Astrocyte (in vitro differentiated cells and primary cell): Measurements from ENCODE around the gene INHBB. TPM values are rescaled to one million over a fixed set of nuclear protein-coding genes. Genes with fewer than 3 reads are reported as not detected.
A peak's percentile ranks its signal among the peaks of the same experiment; 100 is the strongest.
"Not testable (repeated sequence)": the region's sequence is repeated elsewhere in the genome, so short reads cannot be mapped to it uniquely, and the experiment has no call there.

Experiments
- DNase-seq: peaks from one replicate; pipeline ENCODE4 v3.0.0-alpha.2; 2010; ENCODE audit warnings: low read depth
- FAIRE-seq: peaks from 2 replicates; lab custom pipeline; 2011; peaks lifted over from hg19 to GRCh38; lab: Jason Lieb, UNC
- H2AFZ ChIP-seq: 2 replicates; pipeline ENCODE4 v1.6.0; 2012; ENCODE audit warnings: low read depth, low read length, inconsistent platforms
- H3K27ac ChIP-seq: 2 replicates; pipeline ENCODE4 v1.5.1; 2011; ENCODE audit warnings: low read depth, low read length, inconsistent platforms
- H3K27me3 ChIP-seq: 2 replicates; pipeline ENCODE4 v1.6.0; 2011; ENCODE audit warnings: low read length, inconsistent platforms; ENCODE audit not compliant: insufficient read depth
- H3K36me3 ChIP-seq: 2 replicates; pipeline ENCODE4 v1.5.1; 2011; ENCODE audit warnings: low read length, inconsistent platforms; ENCODE audit not compliant: insufficient read depth
- H3K4me1 ChIP-seq: 2 replicates; pipeline ENCODE4 v1.5.1; 2011; ENCODE audit warnings: low read length, inconsistent platforms; ENCODE audit not compliant: insufficient read depth
- H3K4me2 ChIP-seq: 2 replicates; pipeline ENCODE4 v1.6.0; 2012; ENCODE audit warnings: low read length, inconsistent platforms
- H3K4me3 ChIP-seq: 2 replicates; pipeline ENCODE4 v1.5.1; 2011; ENCODE audit warnings: low read depth, mild to moderate bottlenecking, low read length, inconsistent platforms; ENCODE audit not compliant: insufficient read depth
- H3K79me2 ChIP-seq: 2 replicates; pipeline ENCODE4 v1.6.0; 2012; ENCODE audit warnings: mild to moderate bottlenecking, low read length, inconsistent platforms; ENCODE audit not compliant: insufficient read depth
- H3K9ac ChIP-seq: 2 replicates; pipeline ENCODE4 v1.6.0; 2012; ENCODE audit warnings: mild to moderate bottlenecking, low read length, inconsistent platforms
- H3K9me3 ChIP-seq: 2 replicates; pipeline ENCODE4 v1.5.1; 2012; ENCODE audit warnings: low read depth, mild to moderate bottlenecking, low read length, inconsistent platforms; ENCODE audit not compliant: insufficient read depth
- H4K20me1 ChIP-seq: 2 replicates; pipeline ENCODE4 v1.6.0; 2012; ENCODE audit warnings: low read length, inconsistent platforms; ENCODE audit not compliant: insufficient read depth
- H3K27ac Mint-ChIP-seq: one replicate; pipeline ENCODE4 v1.8.0; 2021; ENCODE audit warnings: mild to moderate bottlenecking, mixed read lengths; ENCODE audit not compliant: unreplicated experiment
- H3K27me3 Mint-ChIP-seq: one replicate; pipeline ENCODE4 v1.8.0; 2021; ENCODE audit warnings: low read depth, mixed read lengths; ENCODE audit not compliant: unreplicated experiment
- H3K36me3 Mint-ChIP-seq: one replicate; pipeline ENCODE4 v1.8.0; 2021; ENCODE audit warnings: low read depth, mixed read lengths; ENCODE audit not compliant: unreplicated experiment
- H3K4me1 Mint-ChIP-seq: one replicate; pipeline ENCODE4 v1.8.0; 2021; ENCODE audit warnings: low read depth, mixed read lengths; ENCODE audit not compliant: unreplicated experiment
- H3K4me3 Mint-ChIP-seq: one replicate; pipeline ENCODE4 v1.8.0; 2021; ENCODE audit warnings: mild to moderate bottlenecking, moderate library complexity, mixed read lengths; ENCODE audit not compliant: unreplicated experiment
- H3K9me3 Mint-ChIP-seq: one replicate; pipeline ENCODE4 v1.8.0; 2021; ENCODE audit warnings: mild to moderate bottlenecking, mixed read lengths; ENCODE audit not compliant: unreplicated experiment
- EZH2 ChIP-seq: IDR thresholded peaks from 2 replicates; pipeline ENCODE4 v1.6.1; 2012; ENCODE audit warnings: mild to moderate bottlenecking, low read length, inconsistent platforms; ENCODE audit not compliant: insufficient read depth
- total RNA-seq: library from RNA; stranded (reverse); gene quantifications from 2 replicates; pipeline ENCODE4 v1.2.1, GENCODE V29; 2021
- TF ChIP-seq, protein P1 (sequence below): IDR thresholded peaks from 2 replicates; pipeline ENCODE4 v1.5.1; 2011; ENCODE audit warnings: low read depth, mild to moderate bottlenecking, inconsistent platforms, low read length, moderate library complexity; ENCODE audit not compliant: insufficient read depth

INHBB gene
- total RNA-seq, 1 donor from 2014 or later, result 7.1 TPM

DNA sequence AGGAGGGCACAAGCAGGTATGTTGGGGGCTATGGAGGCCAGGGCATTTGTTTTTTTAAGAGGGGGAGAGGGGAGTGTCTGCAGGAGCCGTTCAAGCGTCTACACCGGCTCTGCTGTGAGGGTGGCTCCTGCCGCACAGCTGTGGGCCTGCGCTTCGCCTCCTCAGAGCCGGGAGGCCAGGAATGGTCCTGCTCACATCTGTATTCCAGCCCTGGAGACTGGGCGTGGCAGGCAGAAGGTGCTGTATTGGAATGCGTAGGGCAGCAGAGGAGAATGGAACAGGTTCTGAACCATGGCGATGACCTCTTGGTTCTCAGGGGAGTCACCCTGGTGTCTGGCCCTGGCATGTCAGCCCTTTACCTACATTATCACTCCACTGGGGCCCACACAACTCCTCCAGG, 26.8 kb upstream of the INHBB start:
- no peak for FAIRE-seq

GRCh38 chr2:120319686-120320317, 26.1 kb upstream of the INHBB start:
- Mint-ChIP-seq H3K9me3 (no peaks in the 10 kb centered on the region), H3K27me3 (peaks cover 79% of the 10 kb centered on the region), H3K4me1 (peaks cover 8% of the 10 kb centered on the region), H3K4me3 (no peak overlapping the region), H3K27ac (no peak overlapping the region), H3K36me3 (no peaks in the 10 kb centered on the region)
- Histone ChIP-seq H3K79me2 (no peaks in the 10 kb centered on the region), H3K9me3 (no peaks in the 10 kb centered on the region), H2AFZ (no peak overlapping the region), H3K4me1 (no peaks in the 10 kb centered on the region), H3K27ac (no peak overlapping the region), H3K9ac (no peak overlapping the region), H4K20me1 (no peaks in the 10 kb centered on the region), H3K4me2 (no peak overlapping the region), H3K27me3 (peaks cover 11% of the 10 kb centered on the region), H3K36me3 (no peaks in the 10 kb centered on the region), H3K4me3 (no peak overlapping the region)
- DNase-seq, result no peak
- TF ChIP-seq, protein P1, sequence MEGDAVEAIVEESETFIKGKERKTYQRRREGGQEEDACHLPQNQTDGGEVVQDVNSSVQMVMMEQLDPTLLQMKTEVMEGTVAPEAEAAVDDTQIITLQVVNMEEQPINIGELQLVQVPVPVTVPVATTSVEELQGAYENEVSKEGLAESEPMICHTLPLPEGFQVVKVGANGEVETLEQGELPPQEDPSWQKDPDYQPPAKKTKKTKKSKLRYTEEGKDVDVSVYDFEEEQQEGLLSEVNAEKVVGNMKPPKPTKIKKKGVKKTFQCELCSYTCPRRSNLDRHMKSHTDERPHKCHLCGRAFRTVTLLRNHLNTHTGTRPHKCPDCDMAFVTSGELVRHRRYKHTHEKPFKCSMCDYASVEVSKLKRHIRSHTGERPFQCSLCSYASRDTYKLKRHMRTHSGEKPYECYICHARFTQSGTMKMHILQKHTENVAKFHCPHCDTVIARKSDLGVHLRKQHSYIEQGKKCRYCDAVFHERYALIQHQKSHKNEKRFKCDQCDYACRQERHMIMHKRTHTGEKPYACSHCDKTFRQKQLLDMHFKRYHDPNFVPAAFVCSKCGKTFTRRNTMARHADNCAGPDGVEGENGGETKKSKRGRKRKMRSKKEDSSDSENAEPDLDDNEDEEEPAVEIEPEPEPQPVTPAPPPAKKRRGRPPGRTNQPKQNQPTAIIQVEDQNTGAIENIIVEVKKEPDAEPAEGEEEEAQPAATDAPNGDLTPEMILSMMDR, result no peak
- no peak for TF ChIP-seq EZH2
- FAIRE-seq, result no peak

More for the DNA sequence above, 26.8 kb upstream of the INHBB start:
- Mint-ChIP-seq H3K36me3 (no peaks in the 10 kb centered on the region), H3K27ac (no peak overlapping the region), H3K9me3 (no peaks in the 10 kb centered on the region), H3K4me3 (no peak overlapping the region), H3K27me3 (peaks cover 80% of the 10 kb centered on the region), H3K4me1 (peaks cover 5% of the 10 kb centered on the region)
- no peak overlapping the region for H3K9ac ChIP-seq
- H3K9me3 ChIP-seq, result no peaks in the 10 kb centered on the region
- H4K20me1 ChIP-seq, result no peaks in the 10 kb centered on the region
- no peak overlapping the region for H3K4me3 ChIP-seq
- H3K79me2 ChIP-seq, result no peaks in the 10 kb centered on the region
- TF ChIP-seq EZH2, result no peak
- TF ChIP-seq, protein P1, result no peak
- no peak overlapping the region for H3K4me2 ChIP-seq
- no peak for DNase-seq
- H3K4me1 ChIP-seq, result no peaks in the 10 kb centered on the region
- H3K27me3 ChIP-seq, result peaks cover 11% of the 10 kb centered on the region
- H3K36me3 ChIP-seq, result no peaks in the 10 kb centered on the region
- no peak overlapping the region for H3K27ac ChIP-seq
- H2AFZ ChIP-seq, result no peak overlapping the region

DNA sequence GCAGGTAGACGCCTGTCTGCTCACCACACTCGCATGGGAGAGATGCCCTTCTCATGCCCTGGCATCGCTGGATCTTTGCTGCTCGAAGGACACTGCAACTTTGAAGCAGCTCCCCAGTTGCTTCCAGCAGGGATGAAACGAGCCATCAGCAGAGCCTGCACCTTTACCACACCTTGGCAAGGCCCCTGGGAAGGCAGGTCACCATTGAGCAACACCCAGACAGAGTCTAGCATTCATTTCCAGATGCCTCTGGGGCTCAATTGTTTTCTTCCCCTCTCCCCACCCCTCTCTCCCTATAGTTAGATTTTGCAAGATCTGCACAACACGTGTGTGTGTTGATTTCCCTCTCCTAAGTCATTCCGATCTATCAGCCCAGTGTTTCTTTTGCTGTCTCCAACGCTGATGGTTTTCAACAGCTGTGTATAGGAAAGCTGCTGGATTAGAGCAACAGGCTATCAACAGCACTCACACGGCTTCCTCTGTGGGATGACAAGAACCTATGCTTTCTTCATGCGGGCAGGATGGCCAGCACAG, 25.6 kb upstream of the INHBB start:
- H3K27ac Mint-ChIP-seq, result peak overlapping the region; percentile 27
- TF ChIP-seq, protein P1, result no peak
- no peak for TF ChIP-seq EZH2
- H4K20me1 ChIP-seq, result no peaks in the 10 kb centered on the region
- peaks cover 75% of the 10 kb centered on the region for H3K27me3 Mint-ChIP-seq
- no peaks in the 10 kb centered on the region for H3K9me3 ChIP-seq
- no peak overlapping the region for H2AFZ ChIP-seq
- DNase-seq (no peak), FAIRE-seq (no peak)
- no peaks in the 10 kb centered on the region for H3K36me3 Mint-ChIP-seq
- H3K36me3 ChIP-seq, result no peaks in the 10 kb centered on the region
- no peaks in the 10 kb centered on the region for H3K4me1 ChIP-seq
- no peaks in the 10 kb centered on the region for H3K79me2 ChIP-seq
- H3K27me3 ChIP-seq, result peaks cover 11% of the 10 kb centered on the region
- no peaks in the 10 kb centered on the region for H3K9me3 Mint-ChIP-seq
- H3K4me1 Mint-ChIP-seq, result peaks cover 8% of the 10 kb centered on the region
- no peak overlapping the region for H3K4me3 ChIP-seq
- H3K27ac ChIP-seq, result no peak overlapping the region
- no peak overlapping the region for H3K9ac ChIP-seq
- no peak overlapping the region for H3K4me3 Mint-ChIP-seq
- no peak overlapping the region for H3K4me2 ChIP-seq

- not testable (repeated sequence) for H3K4me3 ChIP-seq, H4K20me1 ChIP-seq, H3K4me1 Mint-ChIP-seq, DNase-seq, H3K36me3 Mint-ChIP-seq, FAIRE-seq, H3K4me2 ChIP-seq, H3K9me3 ChIP-seq, H3K4me3 Mint-ChIP-seq, H3K9me3 Mint-ChIP-seq, H3K36me3 ChIP-seq, H2AFZ ChIP-seq, H3K4me1 ChIP-seq, H3K27ac ChIP-seq, H3K9ac ChIP-seq, H3K79me2 ChIP-seq
- Mint-ChIP-seq H3K27me3 (peaks cover 73% of the 10 kb centered on the region), H3K27ac (peak overlapping the region; percentile 27)
- peaks cover 12% of the 10 kb centered on the region for H3K27me3 ChIP-seq
These were observed 24.9 kb upstream of the INHBB start for GRCh38 chr2:120320887-120321556.
